Neuronal stem cell (in vitro differentiated cells): ENCODE measurements around the gene NUDT8.

Source experiments
- DNase-seq: peaks from one replicate; pipeline ENCODE4 v3.0.0-alpha.2; 2013; ENCODE audit warnings: low spot score
- H2AFZ ChIP-seq: one replicate; pipeline ENCODE4 v1.6.1; 2013; ENCODE audit warnings: mild to moderate bottlenecking, low read length, inconsistent platforms
- H2AK5ac ChIP-seq: 2 replicates; pipeline ENCODE4 v1.6.1; 2013; ENCODE audit warnings: low read depth, mild to moderate bottlenecking, inconsistent platforms, low read length, moderate library complexity, mixed read lengths
- H2BK120ac ChIP-seq: 2 replicates; pipeline ENCODE4 v1.6.1; 2013; ENCODE audit warnings: low read depth, mild to moderate bottlenecking, inconsistent platforms, low read length, moderate library complexity, mixed read lengths
- H2BK12ac ChIP-seq: one replicate; pipeline ENCODE4 v1.6.1; 2013; ENCODE audit warnings: low read length, inconsistent platforms
- H2BK15ac ChIP-seq: 2 replicates; pipeline ENCODE4 v1.6.1; 2013; ENCODE audit warnings: mild to moderate bottlenecking, low read length, inconsistent platforms, mixed read lengths
- H2BK5ac ChIP-seq: one replicate; pipeline ENCODE4 v1.6.1; 2013; ENCODE audit warnings: inconsistent platforms, mild to moderate bottlenecking, low read length, moderate library complexity
- H3K14ac ChIP-seq: one replicate; pipeline ENCODE4 v1.6.1; 2013; ENCODE audit warnings: low read length, inconsistent platforms
- H3K18ac ChIP-seq: 2 replicates; pipeline ENCODE4 v1.6.1; 2013; ENCODE audit warnings: low read length, inconsistent platforms
- H3K23ac ChIP-seq: 2 replicates; pipeline ENCODE4 v1.6.1; 2013; ENCODE audit warnings: low read depth, mild to moderate bottlenecking, mixed read lengths, low read length, inconsistent platforms; ENCODE audit not compliant: poor library complexity
- H3K27ac ChIP-seq: replicated peaks from 3 replicates; pipeline ENCODE4 v1.5.1; 2013; ENCODE audit warnings: low read length, inconsistent platforms
- H3K27me3 ChIP-seq, 3 experiments: 2 replicates each; pipeline ENCODE4 v1.6.1; 2013; ENCODE audit warnings: low read length in 3 of 3, mild to moderate bottlenecking in 2 of 3, inconsistent platforms in 1 of 3, low read depth in 1 of 3, mixed read lengths in 1 of 3, moderate library complexity in 1 of 3; ENCODE audit not compliant: control insufficient read depth in 3 of 3, insufficient read depth in 3 of 3
- H3K36me3 ChIP-seq, 2 donors: replicated peaks in 1 of 2; 2 replicates each; pipeline ENCODE4 v1.6.1; 2013; ENCODE audit warnings: low read length in 2 of 2; ENCODE audit not compliant: control insufficient read depth in 2 of 2, insufficient read depth in 2 of 2
- H3K4ac ChIP-seq: 2 replicates; pipeline ENCODE4 v1.6.1; 2013; ENCODE audit warnings: inconsistent platforms, mild to moderate bottlenecking, low read length, moderate library complexity
- H3K4me1 ChIP-seq, 2 donors: 1 replicate in 1 of 2; 2 replicates in 1 of 2; pipeline ENCODE4 v1.6.1; 2013; ENCODE audit warnings: low read length in 2 of 2, low read depth in 1 of 2; ENCODE audit not compliant: control insufficient read depth in 2 of 2, insufficient read depth in 1 of 2
- H3K4me2 ChIP-seq: one replicate; pipeline ENCODE4 v1.6.1; 2013; ENCODE audit warnings: mild to moderate bottlenecking, low read length, inconsistent platforms; ENCODE audit not compliant: insufficient read depth, poor library complexity, severe bottlenecking
- H3K4me3 ChIP-seq, 2 donors: 2 replicates each; pipeline ENCODE4 v1.5.1; 2013; ENCODE audit warnings: low read length in 2 of 2, mild to moderate bottlenecking in 2 of 2, inconsistent platforms in 1 of 2, moderate library complexity in 1 of 2
- H3K79me1 ChIP-seq: one replicate; pipeline ENCODE4 v1.6.1; 2013; ENCODE audit warnings: low read depth, mild to moderate bottlenecking, inconsistent platforms, low read length, moderate library complexity
- H3K9ac ChIP-seq: one replicate; pipeline ENCODE4 v1.6.1; 2013; ENCODE audit warnings: mild to moderate bottlenecking, low read depth, low read length, inconsistent platforms; ENCODE audit not compliant: poor library complexity
- H3K9me3 ChIP-seq, 2 donors: replicated peaks in 1 of 2; 2 replicates each; pipeline versions ENCODE3 to v1.6.1; 2013; ENCODE audit warnings: low read length in 2 of 2, mild to moderate bottlenecking in 2 of 2, inconsistent platforms in 1 of 2, low read depth in 1 of 2, mixed read lengths in 1 of 2, moderate library complexity in 1 of 2; ENCODE audit not compliant: control insufficient read depth in 2 of 2, insufficient read depth in 1 of 2
- H4K8ac ChIP-seq: one replicate; pipeline ENCODE4 v1.6.1; 2013; ENCODE audit warnings: low read depth, mild to moderate bottlenecking, inconsistent platforms, low read length, moderate library complexity
- H4K91ac ChIP-seq: one replicate; pipeline ENCODE4 v1.6.1; 2013; ENCODE audit warnings: low read length, low read depth, mild to moderate bottlenecking, inconsistent platforms; ENCODE audit not compliant: poor library complexity
- WGBS, 2 donors: extraction: QIAGEN DNeasy Blood & Tissue Kit; methylation state at CpG; one replicate each; pipeline ENCODE4 v1.1.7; 2013; ENCODE audit warnings: missing lambda C conversion rate in 2 of 2, mixed read lengths in 1 of 2; ENCODE audit not compliant: insufficient read length in 2 of 2, insufficient replicate concordance in 1 of 2; ENCODE audit errors: extremely low coverage in 2 of 2; 5-methylcytosine and 5-hydroxymethylcytosine counted together

Gene NUDT8

GRCh38 chr11:67630228-67630942, 648 bp upstream of the NUDT8 start:
- Histone ChIP-seq H3K4ac (peak overlapping the region; percentile 37), H3K23ac (peak overlapping the region; percentile 98), H2AFZ (peak overlapping the region; percentile 99), H3K27me3 (no peaks in the 10 kb centered on the region), H2BK5ac (peak overlapping the region; percentile 98), H4K8ac (peak overlapping the region; percentile 43), H3K4me3 (peak overlapping the region; percentile 65 to 91), H2BK12ac (no peak overlapping the region), H3K18ac (peak overlapping the region; percentile 99), H2BK120ac (no peak overlapping the region), H2AK5ac (peak overlapping the region; percentile 97), H3K79me1 (no peaks in the 10 kb centered on the region), H4K91ac (peak overlapping the region; percentile 72), H3K9me3 (no peaks in the 10 kb centered on the region), H3K4me1 (peaks cover 8 to 18% of the 10 kb centered on the region in 2 donors), H3K4me2 (peak overlapping the region; percentile 91), H3K9ac (peak overlapping the region; percentile 92), H3K27ac (peak overlapping the region; percentile 92), H3K14ac (peak overlapping the region; percentile 75), H2BK15ac (peak overlapping the region; percentile 89), H3K36me3 (peaks cover 5% of the 10 kb centered on the region in 2 donors)
- peak; percentile 98 for DNase-seq
- no CpG with 5 or more reads among the region's 70 CpGs for WGBS, 2 donors

DNA sequence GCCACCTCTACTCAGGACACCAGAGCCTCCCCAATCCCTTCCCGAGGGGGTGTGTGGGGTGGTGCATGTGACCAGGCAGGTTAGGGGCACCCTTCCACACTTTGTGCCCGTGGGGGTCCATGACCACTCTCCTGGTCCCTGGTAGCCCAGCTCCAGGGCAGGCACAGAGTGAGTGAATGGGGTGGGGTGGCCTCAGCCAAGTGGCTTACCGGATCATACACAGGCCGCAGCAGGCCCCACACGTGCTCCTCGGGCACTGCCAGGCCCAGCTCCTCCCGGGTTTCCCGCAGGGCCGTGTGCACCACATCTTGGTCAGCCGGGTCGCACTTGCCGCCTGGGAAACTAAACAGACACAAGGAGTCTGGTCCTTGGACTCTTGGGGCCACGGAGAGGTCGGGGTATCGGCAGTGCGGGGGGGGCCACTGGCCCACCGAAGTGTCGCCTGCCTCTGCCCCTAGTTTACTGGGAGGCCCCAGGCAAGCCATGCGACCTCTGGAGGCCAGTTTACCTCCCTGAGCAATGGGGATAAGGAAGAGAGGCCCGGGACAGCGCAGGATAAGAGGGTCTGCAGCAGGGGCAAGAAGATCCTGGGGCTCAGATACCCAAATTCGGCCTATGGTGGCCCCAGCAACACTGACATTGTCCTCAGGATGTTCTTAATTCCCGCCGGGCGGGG, 889 bp downstream of the NUDT8 start:
- Histone ChIP-seq H3K4ac (no peak overlapping the region), H3K36me3 (peaks cover 5% of the 10 kb centered on the region in 2 donors), H4K8ac (no peak overlapping the region), H2AFZ (peak overlapping the region; percentile 99), H3K9me3 (no peaks in the 10 kb centered on the region), H3K4me2 (peak overlapping the region; percentile 91), H3K18ac (peak overlapping the region; percentile 32), H3K14ac (no peak overlapping the region), H2BK5ac (peak overlapping the region; percentile 62), H2BK15ac (no peak overlapping the region), H3K27ac (peak overlapping the region; percentile 11), H3K23ac (no peak overlapping the region), H3K4me1 (peaks cover 8 to 18% of the 10 kb centered on the region in 2 donors), H2BK120ac (no peak overlapping the region), H2AK5ac (peak overlapping the region; percentile 72), H3K79me1 (no peaks in the 10 kb centered on the region), H3K9ac (no peak overlapping the region), H2BK12ac (peak overlapping the region; percentile 24), H3K27me3 (no peaks in the 10 kb centered on the region), H3K4me3 (peak overlapping the region in 1 of 2 donors; percentile 62), H4K91ac (peak overlapping the region; percentile 76)
- no CpG with 5 or more reads among the region's 25 CpGs for WGBS, 2 donors
- no peak for DNase-seq

DNA sequence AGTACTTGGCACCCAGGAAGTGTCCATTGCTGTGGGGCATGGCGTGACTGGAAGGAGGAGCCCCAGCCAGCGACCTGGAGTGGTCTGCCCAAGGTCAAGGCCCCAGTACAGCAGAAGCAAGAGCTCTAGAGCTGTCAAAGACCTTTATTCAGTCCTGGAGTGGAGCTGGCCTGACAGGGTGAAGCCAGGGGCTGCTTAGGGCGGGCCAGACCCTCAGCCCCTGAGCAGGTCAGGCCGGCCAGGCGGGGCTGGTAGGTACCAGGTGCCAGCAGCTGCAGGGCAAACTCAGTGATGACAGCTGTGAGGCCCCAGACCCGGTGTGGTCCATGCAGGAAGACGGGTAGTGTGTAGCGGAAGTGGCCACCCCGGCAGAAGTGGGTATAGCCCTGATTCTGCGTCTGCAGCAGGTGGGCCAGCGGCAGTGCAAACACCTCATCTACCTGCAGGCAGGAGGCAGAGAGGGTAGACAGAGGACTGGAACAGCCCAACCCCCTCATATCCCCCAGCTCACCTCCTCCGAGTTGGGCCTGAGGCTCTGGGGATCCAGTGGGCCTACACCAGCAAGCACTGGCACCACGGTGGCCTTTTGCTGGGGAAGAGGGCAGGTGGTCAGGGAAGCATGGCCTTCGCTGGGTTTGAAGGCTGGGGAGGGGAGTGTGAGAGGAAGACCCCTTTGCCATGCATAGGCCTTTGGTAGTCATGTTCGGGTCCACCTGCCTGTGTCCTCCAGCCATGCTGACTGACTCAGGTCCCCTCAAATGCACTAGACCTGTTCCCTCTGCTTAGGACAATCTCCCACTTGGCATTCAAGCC, 1.7 kb downstream of the NUDT8 start:
- Histone ChIP-seq H3K4ac (no peak overlapping the region), H2AFZ (no peak overlapping the region), H3K4me1 (peaks cover 8 to 18% of the 10 kb centered on the region in 2 donors), H3K18ac (peak overlapping the region; percentile 32), H3K23ac (peak overlapping the region; percentile 89), H3K36me3 (peaks cover 5% of the 10 kb centered on the region in 2 donors), H3K9me3 (no peaks in the 10 kb centered on the region), H3K4me3 (no peak overlapping the region), H2BK12ac (peak overlapping the region; percentile 84), H3K9ac (no peak overlapping the region), H2BK120ac (no peak overlapping the region), H2BK15ac (no peak overlapping the region), H3K27ac (peak overlapping the region; percentile 11), H3K14ac (no peak overlapping the region), H4K91ac (no peak overlapping the region), H3K79me1 (no peaks in the 10 kb centered on the region), H3K27me3 (no peaks in the 10 kb centered on the region), H2BK5ac (peak overlapping the region; percentile 62), H4K8ac (no peak overlapping the region), H2AK5ac (peak overlapping the region; percentile 78), H3K4me2 (no peak overlapping the region)
- no CpG with 5 or more reads among the region's 15 CpGs for WGBS, 2 donors
- DNase-seq = no peak
